ENCODE data around the gene C11orf54. TPM values are rescaled to one million over a fixed set of nuclear protein-coding genes. Genes with fewer than 3 reads are reported as not detected.

Gene C11orf54
- total RNA-seq, 1 donor = 30.6 TPM

DNA sequence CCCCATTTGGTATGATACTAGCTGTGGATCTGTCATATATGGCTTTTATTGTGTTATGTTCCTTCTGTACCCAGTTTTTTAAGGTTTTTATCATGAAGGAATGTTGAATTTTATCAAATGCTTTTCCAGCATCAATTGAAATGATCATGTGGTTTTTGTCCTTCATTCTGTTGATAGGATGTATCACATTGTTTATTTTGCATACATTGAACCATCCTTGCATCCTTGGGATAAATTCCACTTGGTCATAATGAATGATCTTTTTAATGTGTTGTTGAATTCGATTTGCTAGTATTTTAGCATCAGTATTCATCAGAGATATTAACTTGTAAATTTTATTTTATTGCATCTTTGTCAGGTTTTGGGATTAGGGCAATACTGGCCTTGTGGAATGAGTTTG lies 31.2 kb upstream of the C11orf54 start:
- DNase-seq (ENCODE audit: low read depth) = no peak
- TF ChIP-seq CTCF (IDR thresholded peaks at IDR 0.05; ENCODE audit: insufficient read depth, low read length) = no peak
- H3K4me3 ChIP-seq (ENCODE audit: low read depth, low read length) = no peak overlapping the region

- no peak overlapping the region for H3K4me3 ChIP-seq (ENCODE audit: low read depth, low read length)
- DNase-seq (ENCODE audit: low read depth) = no peak
- no peak for TF ChIP-seq CTCF (IDR thresholded peaks at IDR 0.05; ENCODE audit: insufficient read depth, low read length)
Measured at GRCh38 chr11:93712678-93713077, 28.8 kb upstream of the C11orf54 start.

DNA sequence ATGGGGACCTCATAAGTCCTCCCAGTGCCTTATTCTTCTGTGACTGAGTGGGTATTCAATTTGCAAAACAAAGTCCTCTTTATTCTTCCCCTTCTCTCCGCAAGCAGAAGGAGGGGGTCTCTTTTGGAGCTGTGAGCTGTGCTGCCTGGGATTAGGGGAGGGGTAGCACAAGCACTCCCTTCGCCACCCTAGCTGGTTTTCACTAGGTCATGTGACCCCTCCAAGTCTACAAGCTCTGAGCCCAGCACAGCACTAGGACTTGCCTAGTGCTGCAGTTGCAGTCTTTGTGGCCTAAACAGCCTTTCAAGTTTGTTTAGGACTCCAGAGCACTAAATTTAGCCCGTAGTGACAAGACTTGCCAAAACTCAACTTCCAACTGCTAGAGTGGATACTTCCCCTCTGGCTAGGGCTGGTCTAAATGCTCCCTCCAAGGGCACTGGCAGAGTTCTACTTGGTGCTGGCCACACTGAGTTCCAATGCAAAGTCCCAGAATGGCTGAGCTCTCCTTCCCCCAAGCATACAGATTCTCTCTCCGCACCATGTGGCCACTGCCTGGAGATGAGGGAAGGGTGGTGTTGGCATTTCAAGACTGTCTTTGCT lies 25.6 kb upstream of the C11orf54 start:
- H3K4me3 ChIP-seq (ENCODE audit: low read depth, low read length) = no peak overlapping the region
- no peak for TF ChIP-seq CTCF (IDR thresholded peaks at IDR 0.05; ENCODE audit: insufficient read depth, low read length)
- DNase-seq (ENCODE audit: low read depth) = no peak

- DNase-seq (ENCODE audit: low read depth) = no peak
- no peak for TF ChIP-seq CTCF (IDR thresholded peaks at IDR 0.05; ENCODE audit: insufficient read depth, low read length)
Measured at GRCh38 chr11:93717501-93717900, 24.0 kb upstream of the C11orf54 start.

DNA sequence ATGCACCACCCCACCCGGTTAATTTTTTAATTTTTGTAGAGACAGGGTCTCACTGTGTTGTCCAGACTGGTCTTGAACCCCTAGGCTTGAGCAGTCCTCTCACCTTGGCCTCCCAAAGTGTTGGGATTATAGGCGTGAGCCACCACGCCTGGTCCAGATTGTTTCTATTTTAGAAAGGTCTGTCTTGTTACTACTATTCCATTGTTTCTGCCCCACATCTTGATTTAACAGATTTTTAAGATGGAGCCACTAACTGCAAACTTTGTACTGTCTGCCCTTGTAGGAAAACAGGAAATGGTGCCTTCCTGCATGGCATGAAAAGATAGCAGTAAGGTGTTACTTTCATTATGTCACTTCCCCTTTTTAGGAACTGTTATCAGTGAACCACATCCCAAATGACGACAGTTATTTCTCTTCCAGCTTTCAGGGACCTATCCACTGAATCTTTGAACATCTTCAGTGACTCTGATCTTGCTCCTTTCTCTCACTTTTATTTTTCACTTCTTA lies 23.4 kb upstream of the C11orf54 start:
- DNase-seq (ENCODE audit: low read depth) = no peak
- TF ChIP-seq CTCF (IDR thresholded peaks at IDR 0.05; ENCODE audit: insufficient read depth, low read length) = no peak
- no peak overlapping the region for H3K4me3 ChIP-seq (ENCODE audit: low read depth, low read length)

More at GRCh38 chr11:93717501-93717900, 24.0 kb upstream of the C11orf54 start:
- no peak overlapping the region for H3K4me3 ChIP-seq (ENCODE audit: low read depth, low read length)

- DNase-seq (ENCODE audit: low read depth) = no peak
- H3K4me3 ChIP-seq (ENCODE audit: low read depth, low read length) = no peak overlapping the region
- no peak for TF ChIP-seq CTCF (IDR thresholded peaks at IDR 0.05; ENCODE audit: insufficient read depth, low read length)
Measured at GRCh38 chr11:93719310-93719709, 22.2 kb upstream of the C11orf54 start.

DNA sequence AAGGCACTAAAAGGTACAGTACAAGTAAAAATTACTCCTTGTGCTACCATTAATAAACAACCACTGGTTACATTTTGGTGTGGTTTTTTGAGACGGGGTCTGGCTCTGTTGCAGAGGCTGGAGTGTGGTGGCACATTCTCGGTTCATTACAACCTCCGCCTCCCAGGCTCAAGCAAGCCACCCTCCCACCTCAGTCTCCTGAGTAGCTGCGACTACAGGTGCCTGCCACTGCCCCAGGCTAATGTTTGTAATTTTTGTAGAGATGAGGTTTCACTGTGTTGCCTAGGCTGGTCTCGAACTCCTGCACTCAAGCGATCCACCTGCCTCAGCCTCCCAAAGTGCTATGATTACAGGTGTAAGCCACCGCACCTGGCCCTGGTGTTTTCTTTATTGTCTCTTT lies 20.9 kb upstream of the C11orf54 start:
- no peak for DNase-seq (ENCODE audit: low read depth)
- TF ChIP-seq CTCF (IDR thresholded peaks at IDR 0.05; ENCODE audit: insufficient read depth, low read length) = no peak
- H3K4me3 ChIP-seq (ENCODE audit: low read depth, low read length) = no peak overlapping the region
